GM23248 (cell line): Measurements from ENCODE around the gene HHLA2.

Experiments used
- EZH2 ChIP-seq: fragments of 200-600 bp; sonication (generic); IDR thresholded peaks from 2 replicates; pipeline ENCODE4 v1.6.1; 2018; ENCODE audit warnings: antibody characterized with exemption, mild to moderate bottlenecking; ENCODE audit not compliant: insufficient read depth, poor library complexity, severe bottlenecking
- EZH2phosphoT487 ChIP-seq: fragments of 200-600 bp; sonication (generic); IDR thresholded peaks from 2 replicates; pipeline ENCODE4 v1.6.1; 2018; ENCODE audit warnings: antibody characterized with exemption, moderate library complexity, mild to moderate bottlenecking, low read depth; ENCODE audit not compliant: insufficient read depth

DNA sequence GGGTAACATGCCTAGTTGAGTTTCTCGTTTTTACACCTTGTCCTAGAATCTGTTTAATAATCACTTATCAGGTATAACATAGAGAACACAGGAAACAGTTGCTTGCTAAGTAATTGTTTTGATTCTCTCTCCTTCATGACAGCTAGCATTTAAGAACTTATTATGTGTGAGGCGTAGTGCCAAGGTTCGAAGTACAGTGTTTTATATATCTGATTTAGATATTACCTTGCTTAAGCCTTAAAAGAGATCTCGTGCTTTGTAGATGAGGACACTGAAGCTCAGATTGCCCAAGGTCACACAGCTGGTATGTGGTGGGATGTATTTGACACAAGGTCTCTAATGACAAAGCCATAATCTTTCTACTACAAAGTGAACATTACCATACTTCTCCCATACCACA is 45.1 kb upstream of the HHLA2 start:
- TF ChIP-seq EZH2 (no peak), EZH2phosphoT487 (no peak)
